ENCODE results near the gene NEAT1. TPM values are rescaled to one million over a fixed set of nuclear protein-coding genes. Genes with fewer than 3 reads are reported as not detected.

Gene NEAT1
- total and polyA plus RNA-seq, 2 of the 8 experiments (the other 6 are each of a cell fraction or from before 2014, with no cell fraction given) = 2.4 to 10.7 TPM

- no peak overlapping the region for H4K91ac ChIP-seq (replicated peaks; ENCODE audit: insufficient read length, low read length)
- H3K18ac ChIP-seq (ENCODE audit: extremely low read depth, low read length) = no peak overlapping the region
- no peak overlapping the region for H3K4ac ChIP-seq (replicated peaks; ENCODE audit: insufficient read length, low read depth, low read length)
- no peak overlapping the region for H4K5ac ChIP-seq (ENCODE audit: insufficient read length, low read depth, low read length)
- H3K4me2 ChIP-seq (ENCODE audit: insufficient read depth in 1 of 2, low read depth in 2 of 2, low read length in 2 of 2) = no peak overlapping the region
- no peak overlapping the region for H3K56ac ChIP-seq (replicated peaks; ENCODE audit: insufficient read length, low read depth, low read length)
- H2BK12ac ChIP-seq (ENCODE audit: low read depth, low read length) = no peak overlapping the region
- no peak overlapping the region for H4K8ac ChIP-seq (ENCODE audit: extremely low read depth, insufficient read depth, low read length)
- no peak overlapping the region for H3K14ac ChIP-seq (ENCODE audit: insufficient read length)
- H3K9ac ChIP-seq (replicated peaks in 1 of 4; ENCODE audit: extremely low read depth in 1 of 4, low read depth in 3 of 4, low read length in 3 of 4) = no peak overlapping the region
- no peaks in the 10 kb centered on the region; the same call in 1 of the 2 replicates for H3K23me2 ChIP-seq (ENCODE audit: low read depth, low read length)
- ChIA-PET CTCF (ENCODE audit: partially characterized antibody) (interaction anchor here (1.2 to 5.4 kb wide), 6 partner anchors 21 to 78 kb away, joined by 3 to 42 read pairs (median 4); no protein-coding TSS in a partner anchor), POLR2A (ENCODE audit: partially characterized antibody) (interaction anchor here (1.2 to 9.4 kb wide), 6 partner anchors 11 to 53 kb away, joined by 4 to 79 read pairs (median 12); partner anchors contain the start of genes MALAT1 and NEAT1)
- no peak overlapping the region for H2AFZ ChIP-seq (ENCODE audit: low read length)
- H3K23ac ChIP-seq (ENCODE audit: insufficient read length) = no peak overlapping the region
- peaks cover 0 to 6% of the 10 kb centered on the region in 2 experiments; a peak in 1 of 4 replicates for H3K9me3 ChIP-seq (ENCODE audit: insufficient read depth in 2 of 2, low read depth in 1 of 2, low read length in 1 of 2)
- H3K4me3 ChIP-seq (ENCODE audit: extremely low read depth in 1 of 4, insufficient read depth in 2 of 4, low read depth in 3 of 4, low read length in 4 of 4) = no peak overlapping the region
- H2BK120ac ChIP-seq (replicated peaks; ENCODE audit: low read depth, low read length) = no peak overlapping the region
- H2BK20ac ChIP-seq (ENCODE audit: low read length) = no peak overlapping the region
- H3K27me3 ChIP-seq (replicated peaks in 1 of 4; ENCODE audit: control insufficient read depth in 3 of 4, extremely low read depth in 1 of 4, insufficient read depth in 3 of 4, low read length in 3 of 4) = no peaks in the 10 kb centered on the region; a peak in 2 of 7 replicates
- H3K79me1 ChIP-seq (ENCODE audit: low read depth, low read length) = no peaks in the 10 kb centered on the region
- no peak overlapping the region for H2BK15ac ChIP-seq (ENCODE audit: low read length)
- H4K20me1 ChIP-seq (replicated peaks in 1 of 2; ENCODE audit: control insufficient read depth in 1 of 2, insufficient read depth in 2 of 2, low read length in 2 of 2) = no peaks in the 10 kb centered on the region
- H3K4me1 ChIP-seq (replicated peaks in 1 of 4; ENCODE audit: control insufficient read depth in 3 of 4, insufficient read depth in 4 of 4, low read length in 3 of 4) = no peaks in the 10 kb centered on the region; a peak in 4 of 7 replicates
- 55% methylated on average over 3 of the region's 3 CpGs; no CpG with 5 or more reads in 1 of the 2 experiments for WGBS, 2 experiments (ENCODE audit: extremely low coverage in 1 of 2, insufficient coverage in 1 of 2, insufficient read length in 1 of 2, insufficient replicate concordance in 2 of 2, low coverage in 1 of 2, low lambda C conversion rate in 2 of 2, missing lambda C conversion rate in 1 of 2)
- H3K27ac ChIP-seq (ENCODE audit: low read depth, low read length) = no peak overlapping the region
- H3K36me3 ChIP-seq (ENCODE audit: control insufficient read depth in 2 of 4, insufficient read depth in 4 of 4, low read length in 3 of 4) = no peaks in the 10 kb centered on the region
- DNase-seq (ENCODE audit: low read depth in 1 of 2, low spot score in 2 of 2) (no peak), FAIRE-seq (no peak)
- H3K79me2 ChIP-seq (ENCODE audit: control insufficient read depth in 1 of 2, insufficient read depth in 2 of 2, low read length in 2 of 2) = no peaks in the 10 kb centered on the region
- H2AK5ac ChIP-seq (ENCODE audit: low read depth, low read length) = no peak overlapping the region
- no peak overlapping the region for H2BK5ac ChIP-seq (ENCODE audit: low read depth, low read length)
- TF ChIP-seq TBP (IDR thresholded peaks at IDR 0.05; ENCODE audit: low read depth, low read length) = no peak
- no peak for TF ChIP-seq RFX5 (IDR thresholded peaks at IDR 0.05; ENCODE audit: borderline replicate concordance, low read depth, low read length)
- no peak for TF ChIP-seq BACH1 (IDR thresholded peaks at IDR 0.05; ENCODE audit: low read length)
- no peak for TF ChIP-seq RNF2 (IDR thresholded peaks at IDR 0.05; ENCODE audit: borderline replicate concordance, low read depth, low read length, missing control alignments, poor library complexity, severe bottlenecking)
- TF ChIP-seq EGR1 (IDR thresholded peaks at IDR 0.05; ENCODE audit: borderline replicate concordance, low read depth, low read length) = no peak
- TF ChIP-seq CEBPB (IDR thresholded peaks at IDR 0.05; ENCODE audit: low read depth, low read length) = no peak
- TF ChIP-seq ATF2 (IDR thresholded peaks at IDR 0.05; ENCODE audit: low read length) = no peak
- no peak for TF ChIP-seq SIX5 (IDR thresholded peaks at IDR 0.05; ENCODE audit: low read depth, low read length)
- no peak for TF ChIP-seq HDAC6 (IDR thresholded peaks at IDR 0.05; ENCODE audit: low read depth, low read length)
- TF ChIP-seq KDM5A (IDR thresholded peaks at IDR 0.05; ENCODE audit: low read length) = no peak
- no peak for TF ChIP-seq MAFK (IDR thresholded peaks at IDR 0.05; ENCODE audit: low read depth, low read length)
Observed at GRCh38 chr11:65448418-65449105, 26.0 kb downstream of the NEAT1 start.

All from H1 (cell line).